ENCODE measurements around the gene WFIKKN1.
"Not testable (repeated sequence)": the region's sequence is repeated elsewhere in the genome, so short reads cannot be mapped to it uniquely, and the experiment has no call there.

The WFIKKN1 gene

GRCh38 chr16:595942-596735 lies 34.6 kb upstream of the WFIKKN1 start:
- no peak for DNase-seq

- no peak for DNase-seq
Observed at GRCh38 chr16:596736-597060, 34.1 kb upstream of the WFIKKN1 start.

GRCh38 chr16:597655-598054 lies 33.1 kb upstream of the WFIKKN1 start:
- not testable (repeated sequence) for DNase-seq

DNA sequence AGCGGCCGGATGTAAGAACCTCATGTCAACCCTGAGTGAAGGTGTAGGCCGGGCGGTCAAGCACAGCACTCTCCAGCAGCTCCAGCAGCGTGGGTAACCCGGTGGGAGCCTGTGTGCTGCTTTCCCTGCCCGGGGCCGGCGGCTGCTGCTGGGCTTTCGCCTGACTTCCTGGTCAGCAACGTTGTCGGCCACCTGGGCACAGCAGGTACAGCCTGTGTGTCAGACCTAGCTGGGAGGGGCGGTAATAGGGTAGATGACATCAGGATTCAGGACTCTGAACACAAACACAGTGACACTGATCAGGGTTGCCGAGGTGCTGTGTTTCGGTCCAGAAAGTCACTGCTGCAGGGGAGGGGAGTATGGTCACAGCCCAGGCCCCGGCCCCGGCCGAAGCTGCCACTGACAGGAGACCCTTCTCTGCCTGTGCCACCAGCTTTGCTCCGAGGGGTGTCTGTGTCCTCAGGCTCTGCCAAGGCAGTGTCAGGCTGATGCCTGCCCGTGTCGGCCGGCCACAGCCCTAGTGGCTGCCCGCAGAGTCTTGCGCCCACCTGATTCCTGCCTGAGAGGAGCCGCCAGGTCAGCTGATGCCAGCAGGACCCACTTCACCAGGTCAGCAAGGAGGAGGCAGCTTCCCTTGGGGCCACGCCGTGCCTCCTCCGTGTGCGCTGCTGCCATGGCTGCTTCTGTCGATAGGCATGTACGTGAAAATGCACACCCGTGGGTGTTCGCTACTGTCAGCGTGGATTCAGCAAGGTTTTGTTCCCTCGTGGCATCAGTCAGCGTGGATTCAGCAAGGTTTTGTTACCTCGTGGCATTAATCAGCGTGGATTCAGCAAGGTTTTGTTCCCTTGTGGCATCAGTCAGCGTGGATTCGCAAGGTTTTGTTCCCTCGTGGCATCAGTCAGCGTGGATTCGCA lies 31.7 kb upstream of the WFIKKN1 start:
- no peak for DNase-seq

DNA sequence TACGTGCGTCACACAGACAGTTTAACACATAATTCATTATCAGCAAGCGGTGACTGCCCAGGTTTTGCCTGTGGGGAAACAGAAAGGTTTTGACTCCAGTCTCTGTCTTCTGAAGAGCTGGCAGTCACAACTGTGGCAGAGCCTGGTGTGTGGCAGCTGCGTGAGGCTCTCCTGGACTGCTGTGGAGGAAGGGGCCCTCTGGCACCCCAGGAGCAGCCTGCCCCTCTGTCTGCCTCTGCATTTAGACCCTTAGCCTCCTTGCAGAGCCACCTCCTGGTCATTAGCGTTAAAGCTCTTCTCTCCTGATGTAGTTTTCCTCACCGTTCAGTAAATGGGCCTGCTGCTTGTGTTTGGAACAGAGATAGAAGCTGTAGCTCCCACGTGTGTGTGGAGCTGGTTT lies 30.0 kb upstream of the WFIKKN1 start:
- DNase-seq = peak; percentile 50

GRCh38 chr16:603933-604332 lies 26.9 kb upstream of the WFIKKN1 start:
- no peak for DNase-seq

DNA sequence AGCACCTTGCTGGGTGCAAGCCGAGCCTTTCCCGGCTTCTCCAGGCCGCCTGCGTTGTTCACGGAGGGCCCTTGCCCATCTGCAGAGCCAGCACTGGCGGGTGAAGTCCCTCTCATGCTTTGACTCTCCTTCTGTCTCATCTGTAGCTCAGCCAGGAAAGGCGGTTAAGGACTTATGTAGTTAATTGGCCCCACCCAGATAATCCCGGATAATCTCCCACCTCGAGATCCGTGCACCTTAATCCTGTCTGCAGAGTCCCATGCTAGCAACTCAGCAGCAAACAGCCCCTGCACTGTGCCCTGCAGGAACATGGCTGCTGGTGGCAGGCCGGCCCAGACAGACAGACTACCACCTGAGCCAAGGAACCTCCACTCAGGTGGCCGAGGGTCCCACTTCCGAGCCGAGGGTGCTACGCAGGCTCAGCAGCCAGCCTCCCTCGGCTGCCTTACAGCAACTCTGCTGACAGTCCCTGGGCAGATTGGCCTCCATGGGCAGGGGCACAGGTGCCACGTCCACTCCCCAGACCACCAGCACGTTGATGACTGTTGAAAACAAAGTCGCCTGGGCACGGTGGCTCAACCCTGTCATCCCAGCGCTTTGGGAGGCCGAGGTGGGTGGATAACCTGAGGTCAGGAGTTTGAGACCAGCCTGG lies 24.0 kb upstream of the WFIKKN1 start:
- DNase-seq = no peak

DNA sequence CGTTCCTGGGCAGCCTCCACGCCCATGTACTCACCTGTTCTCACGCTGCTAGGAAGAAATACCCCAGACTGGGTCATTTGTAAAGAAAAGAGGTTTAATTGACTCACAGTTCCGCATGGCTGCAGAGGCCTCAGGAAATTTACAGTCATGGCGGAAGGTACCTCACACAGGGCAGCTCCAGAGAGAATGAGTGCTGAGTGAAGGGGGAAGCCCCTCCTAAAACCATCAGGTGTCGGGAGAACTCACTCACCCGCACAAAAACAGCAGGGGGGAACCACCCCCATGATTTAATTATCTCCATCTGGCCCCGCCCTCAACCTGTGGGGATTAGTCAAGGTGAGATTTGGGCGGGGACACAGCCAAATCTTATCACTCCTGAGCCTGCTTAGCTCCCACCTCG lies 22.8 kb upstream of the WFIKKN1 start:
- DNase-seq = no peak

- DNase-seq = no peak
Observed at GRCh38 chr16:609316-609715, 21.5 kb upstream of the WFIKKN1 start.

DNA sequence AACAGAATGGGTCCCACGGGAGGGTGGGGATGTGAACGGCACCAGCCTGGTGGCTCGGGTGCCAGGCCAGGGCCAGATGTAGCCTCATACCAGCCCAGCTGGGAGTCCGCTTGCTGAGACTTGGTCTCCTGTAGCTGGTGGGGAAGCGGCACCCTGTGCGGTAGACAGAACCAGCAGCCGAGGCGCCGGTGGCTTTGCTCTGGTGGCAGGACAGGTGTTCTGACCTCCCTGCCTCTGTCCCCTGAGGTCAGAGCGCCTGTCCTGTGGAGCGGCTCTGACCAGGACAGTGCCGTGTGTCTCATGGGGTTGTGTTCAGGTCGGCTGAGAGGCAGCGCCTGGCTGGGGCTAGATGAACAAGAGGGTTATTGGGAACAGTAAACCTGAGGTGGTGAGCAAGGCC lies 20.8 kb upstream of the WFIKKN1 start:
- DNase-seq = no peak

DNA sequence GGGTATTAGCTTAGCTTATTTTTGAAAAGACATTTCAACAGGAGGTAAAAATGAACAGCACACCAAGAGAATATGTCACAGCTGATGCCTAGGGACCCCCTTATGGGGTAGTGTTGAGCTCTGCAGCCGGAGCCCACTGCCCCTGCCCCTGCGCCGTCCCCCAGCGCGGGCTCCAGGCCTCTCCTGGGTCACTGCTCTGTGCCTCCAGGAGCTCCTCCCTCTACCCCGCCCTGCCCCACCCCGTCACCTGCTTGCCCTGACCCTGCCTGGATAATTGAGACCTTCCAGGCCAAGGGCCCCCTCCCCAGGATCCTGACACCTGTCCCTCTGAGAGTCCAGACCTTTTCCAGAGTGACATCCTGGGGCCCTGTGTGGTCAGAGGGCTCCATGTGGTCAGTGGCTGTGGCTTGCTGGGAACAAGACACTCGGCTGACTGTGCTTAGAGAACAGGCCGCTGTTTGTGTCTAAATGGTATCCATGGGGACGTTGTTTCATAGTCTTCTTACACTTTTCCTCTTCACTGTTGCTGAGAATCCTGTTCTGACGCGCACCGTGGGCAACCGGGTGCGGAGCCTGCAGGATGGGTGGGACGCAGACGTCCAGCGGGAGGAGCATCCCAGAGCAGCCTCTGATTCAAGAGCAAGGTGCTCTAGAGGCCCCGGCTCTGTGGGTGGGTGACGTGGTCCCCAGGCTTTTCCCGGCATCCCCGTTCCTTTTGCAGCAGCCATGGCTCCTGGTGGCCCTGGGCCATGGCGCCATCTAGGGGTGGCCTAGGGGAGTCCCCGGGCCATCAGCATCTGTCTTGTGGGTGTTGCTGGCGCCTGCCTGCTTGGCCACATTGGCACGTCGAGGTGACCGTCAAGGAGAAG lies 20.0 kb upstream of the WFIKKN1 start:
- DNase-seq = no peak

- no peak for DNase-seq
Observed at GRCh38 chr16:615122-615521, 15.7 kb upstream of the WFIKKN1 start.

GRCh38 chr16:616733-617586 lies 13.8 kb upstream of the WFIKKN1 start:
- no peak for DNase-seq

DNA sequence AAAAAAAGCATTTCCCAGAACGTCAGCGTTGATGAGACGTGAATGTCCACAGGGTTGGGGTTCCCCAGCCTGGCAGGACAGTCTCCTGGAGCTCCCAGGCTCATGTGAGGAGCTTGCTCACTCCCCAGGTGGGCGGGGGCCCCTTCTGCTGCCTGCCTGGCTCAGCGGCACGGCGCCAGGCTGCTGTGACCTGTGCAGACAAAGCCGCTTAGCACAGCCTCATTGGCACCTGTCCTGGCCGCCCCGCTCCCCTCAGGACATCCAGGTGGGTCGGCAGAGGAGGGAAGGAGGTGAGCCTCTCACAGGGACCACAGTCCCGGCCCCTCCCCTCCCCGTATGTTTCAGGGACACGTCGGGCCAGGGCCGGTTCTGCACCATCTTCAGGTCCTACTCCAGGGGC lies 12.9 kb upstream of the WFIKKN1 start:
- peak; percentile 20 for DNase-seq

DNA sequence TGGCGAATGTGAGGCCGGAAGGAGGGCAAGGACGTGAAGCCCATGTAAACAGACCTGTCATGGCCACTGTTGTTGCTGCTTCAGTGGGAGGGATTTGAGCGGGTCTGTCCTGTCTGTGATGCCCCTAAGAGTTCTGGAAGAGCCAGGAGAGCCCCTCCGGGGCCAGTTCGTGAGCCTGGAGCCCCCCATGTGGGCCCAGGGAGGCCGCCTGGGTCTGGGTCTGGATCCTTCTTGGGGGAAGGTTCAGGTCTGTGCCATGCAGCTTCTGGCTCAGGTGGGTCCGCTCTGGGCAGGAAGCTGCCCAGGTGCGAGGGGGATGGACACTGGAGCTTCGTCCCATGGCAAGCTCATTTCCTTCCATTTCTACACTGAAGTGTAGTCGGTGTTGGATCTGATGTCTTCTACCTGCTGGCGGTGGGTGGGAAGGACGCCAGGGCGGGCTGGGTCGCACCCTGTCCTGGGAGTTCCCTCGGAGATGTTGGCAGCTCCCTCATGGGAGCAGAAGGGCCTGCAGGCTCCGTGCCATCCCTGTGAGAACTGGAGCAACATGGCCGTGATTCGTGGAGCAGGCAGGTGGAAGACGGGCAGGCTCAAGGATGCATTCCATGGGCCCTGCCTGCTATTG lies 11.2 kb upstream of the WFIKKN1 start:
- no peak for DNase-seq

- peak; percentile 46 for DNase-seq
Observed at GRCh38 chr16:620700-621525, 9.9 kb upstream of the WFIKKN1 start.

DNA sequence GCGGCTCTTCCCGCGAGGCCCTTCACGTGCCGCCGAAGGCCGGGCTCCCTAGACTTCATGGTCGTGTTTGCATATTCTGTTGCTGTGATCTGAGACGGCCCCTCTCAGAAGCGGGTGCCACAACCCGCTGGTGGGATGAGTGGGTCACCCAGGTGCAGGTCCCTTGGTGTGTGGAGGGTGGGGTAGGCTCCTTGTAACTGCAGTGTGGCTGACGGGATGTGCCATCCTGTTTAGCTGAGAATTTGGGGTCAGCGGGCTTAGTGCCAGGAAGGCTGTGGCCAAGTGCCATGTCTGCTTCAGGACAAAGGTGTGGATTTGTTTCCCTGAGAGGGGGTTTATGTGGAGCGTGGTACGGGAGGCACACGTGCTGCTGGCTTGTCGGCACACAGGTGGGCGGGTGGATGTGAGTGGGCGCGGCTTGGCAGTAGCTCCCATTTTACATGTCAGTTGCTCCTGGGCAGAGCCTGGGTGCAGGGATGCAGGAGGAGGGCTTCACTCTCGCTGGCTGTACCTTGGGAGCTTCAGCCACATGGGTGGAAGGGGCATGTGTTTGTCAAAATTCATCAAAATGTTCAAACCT lies 9.2 kb upstream of the WFIKKN1 start:
- peak; percentile 65 for DNase-seq

GRCh38 chr16:622920-623280 lies 7.9 kb upstream of the WFIKKN1 start:
- DNase-seq = no peak

DNA sequence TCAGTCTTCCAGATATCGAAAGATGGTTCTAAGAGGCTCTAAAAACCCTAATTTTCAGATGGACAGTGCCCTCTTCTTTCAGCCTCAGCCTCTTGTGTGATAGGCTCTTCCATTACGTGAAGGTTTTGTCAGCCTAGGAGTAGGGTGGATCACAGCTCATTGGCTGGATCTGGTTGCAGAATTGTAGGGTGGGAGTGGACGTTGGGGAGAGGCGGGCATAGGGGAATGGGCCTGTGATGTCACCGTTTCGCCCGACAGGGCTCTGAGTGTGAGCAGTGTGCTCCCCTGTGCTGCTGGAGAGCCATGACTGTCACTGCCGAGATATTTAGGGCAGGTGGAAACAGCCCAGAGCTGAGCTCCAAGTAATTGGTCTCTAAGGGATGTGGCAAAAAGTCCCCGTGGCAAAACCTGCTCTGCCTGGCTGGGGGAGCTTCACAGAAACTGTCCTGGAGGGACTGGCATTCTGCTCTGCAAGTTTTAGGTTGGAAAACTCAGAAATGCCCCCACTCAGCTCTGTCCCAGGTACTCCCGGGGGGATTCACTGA lies 6.2 kb upstream of the WFIKKN1 start:
- DNase-seq = no peak
